Spleen (tissue), 7 donors: ENCODE results near the gene VPS8.

Experiments used
- POLR2A ChIP-seq, 3 donors: fragments of 450-650 bp; IDR thresholded peaks; one replicate each; pipeline ENCODE4 v1.5.1; 2017; ENCODE audit warnings: antibody characterized with exemption in 3 of 3, mild to moderate bottlenecking in 1 of 3
- TF ChIP-seq, protein P1 (sequence below), 11 experiments: fragments of 200-600 bp in 7 of 11; fragments of 450-650 bp in 4 of 11; sonication (generic) in 4 of 11; IDR thresholded peaks in 8 of 11; conservative IDR thresholded peaks in 3 of 11; 1 replicate in 7 of 11; 2 replicates in 4 of 11; pipeline versions ENCODE4 v1.4.0 to v1.8.0; 2016 to 2021; ENCODE audit warnings: antibody characterized with exemption in 11 of 11, inconsistent platforms in 4 of 11, mild to moderate bottlenecking in 1 of 11
- donor health status: DM: no; HTN: no; CAD: no; lungs with moderate emphysema.
- donor health status: DM: no; HTN: no; CAD: no.
- donor health status: DM: no; HTN: no; CAD: no.

DNA sequence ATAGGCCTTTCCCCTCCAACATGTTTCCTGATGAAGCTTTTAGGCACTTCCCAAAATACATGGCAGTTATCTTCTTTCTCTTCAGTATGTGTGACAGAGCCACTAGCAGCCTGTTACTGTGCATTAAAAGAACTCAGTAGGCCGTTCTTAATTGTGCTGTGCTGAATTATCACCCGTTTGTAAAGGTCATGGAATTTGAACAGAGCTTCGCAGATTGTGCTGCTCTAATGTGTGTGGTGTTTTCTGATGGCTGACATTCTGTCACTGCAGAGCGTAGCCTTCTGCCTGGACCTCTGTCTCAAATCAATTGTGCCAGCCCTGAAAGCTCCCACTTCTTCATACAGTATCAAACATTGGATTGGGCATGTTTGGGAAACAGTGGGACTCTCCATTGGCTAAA lies 229.6 kb downstream of the VPS8 start:
- TF ChIP-seq, protein P1, sequence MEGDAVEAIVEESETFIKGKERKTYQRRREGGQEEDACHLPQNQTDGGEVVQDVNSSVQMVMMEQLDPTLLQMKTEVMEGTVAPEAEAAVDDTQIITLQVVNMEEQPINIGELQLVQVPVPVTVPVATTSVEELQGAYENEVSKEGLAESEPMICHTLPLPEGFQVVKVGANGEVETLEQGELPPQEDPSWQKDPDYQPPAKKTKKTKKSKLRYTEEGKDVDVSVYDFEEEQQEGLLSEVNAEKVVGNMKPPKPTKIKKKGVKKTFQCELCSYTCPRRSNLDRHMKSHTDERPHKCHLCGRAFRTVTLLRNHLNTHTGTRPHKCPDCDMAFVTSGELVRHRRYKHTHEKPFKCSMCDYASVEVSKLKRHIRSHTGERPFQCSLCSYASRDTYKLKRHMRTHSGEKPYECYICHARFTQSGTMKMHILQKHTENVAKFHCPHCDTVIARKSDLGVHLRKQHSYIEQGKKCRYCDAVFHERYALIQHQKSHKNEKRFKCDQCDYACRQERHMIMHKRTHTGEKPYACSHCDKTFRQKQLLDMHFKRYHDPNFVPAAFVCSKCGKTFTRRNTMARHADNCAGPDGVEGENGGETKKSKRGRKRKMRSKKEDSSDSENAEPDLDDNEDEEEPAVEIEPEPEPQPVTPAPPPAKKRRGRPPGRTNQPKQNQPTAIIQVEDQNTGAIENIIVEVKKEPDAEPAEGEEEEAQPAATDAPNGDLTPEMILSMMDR (IDR thresholded peaks at IDR 0.05 in 8 of 11, conservative IDR thresholded peaks at IDR 0.05 in 3 of 11), result no peak
- TF ChIP-seq POLR2A (IDR thresholded peaks at IDR 0.05), result no peak
